ENCODE results near the gene SEL1L2.

DNA sequence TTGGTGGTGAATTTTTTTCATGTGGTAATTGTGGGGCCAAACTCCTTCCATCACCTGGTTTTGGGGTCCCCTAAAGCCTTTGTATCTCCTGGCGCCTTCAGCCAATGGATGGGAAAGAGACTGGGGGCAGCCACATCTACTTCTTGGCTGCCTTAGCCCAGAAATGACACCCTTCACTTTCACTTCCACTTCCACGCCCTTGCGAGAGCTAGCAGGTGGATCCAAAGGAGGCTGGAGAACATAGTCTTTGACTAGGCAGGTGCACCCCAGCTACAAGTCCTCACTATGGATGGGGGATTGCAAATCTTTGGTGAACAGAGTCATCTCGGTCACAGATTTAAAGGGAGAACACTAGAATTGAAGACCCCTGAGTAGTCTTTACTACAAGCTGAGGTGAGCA is 134.8 kb downstream of the SEL1L2 start:
- TF ChIP-seq, protein P1, sequence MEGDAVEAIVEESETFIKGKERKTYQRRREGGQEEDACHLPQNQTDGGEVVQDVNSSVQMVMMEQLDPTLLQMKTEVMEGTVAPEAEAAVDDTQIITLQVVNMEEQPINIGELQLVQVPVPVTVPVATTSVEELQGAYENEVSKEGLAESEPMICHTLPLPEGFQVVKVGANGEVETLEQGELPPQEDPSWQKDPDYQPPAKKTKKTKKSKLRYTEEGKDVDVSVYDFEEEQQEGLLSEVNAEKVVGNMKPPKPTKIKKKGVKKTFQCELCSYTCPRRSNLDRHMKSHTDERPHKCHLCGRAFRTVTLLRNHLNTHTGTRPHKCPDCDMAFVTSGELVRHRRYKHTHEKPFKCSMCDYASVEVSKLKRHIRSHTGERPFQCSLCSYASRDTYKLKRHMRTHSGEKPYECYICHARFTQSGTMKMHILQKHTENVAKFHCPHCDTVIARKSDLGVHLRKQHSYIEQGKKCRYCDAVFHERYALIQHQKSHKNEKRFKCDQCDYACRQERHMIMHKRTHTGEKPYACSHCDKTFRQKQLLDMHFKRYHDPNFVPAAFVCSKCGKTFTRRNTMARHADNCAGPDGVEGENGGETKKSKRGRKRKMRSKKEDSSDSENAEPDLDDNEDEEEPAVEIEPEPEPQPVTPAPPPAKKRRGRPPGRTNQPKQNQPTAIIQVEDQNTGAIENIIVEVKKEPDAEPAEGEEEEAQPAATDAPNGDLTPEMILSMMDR (conservative IDR thresholded peaks at IDR 0.05; ENCODE audit: low read length): no peak
- TF ChIP-seq EZH2phosphoT487 (IDR thresholded peaks at IDR 0.05; ENCODE audit: borderline replicate concordance): no peak
